ENCODE results near the gene P3H1.

Gene P3H1

GRCh38 chr1:42761567-42761966 lies 5.3 kb downstream of the P3H1 start:
- H3K4me3 ChIP-seq (replicated peaks; ENCODE audit: insufficient read depth, low read length): no peak overlapping the region
- H3K27me3 ChIP-seq (ENCODE audit: insufficient read depth, poor library complexity, severe bottlenecking): no peaks in the 10 kb centered on the region
- DNase-seq (ENCODE audit: low read depth in 1 of 2, low spot score in 1 of 2): no peak
- TF ChIP-seq REST (IDR thresholded peaks at IDR 0.05; ENCODE audit: insufficient replicate concordance, low read depth) (no peak), GABPA (IDR thresholded peaks at IDR 0.05; ENCODE audit: low read depth) (no peak), POLR2AphosphoS5 (IDR thresholded peaks at IDR 0.05; ENCODE audit: low read depth) (no peak), SPI1 (IDR thresholded peaks at IDR 0.05; ENCODE audit: borderline replicate concordance, low read depth) (no peak)
- TF ChIP-seq, protein P1, sequence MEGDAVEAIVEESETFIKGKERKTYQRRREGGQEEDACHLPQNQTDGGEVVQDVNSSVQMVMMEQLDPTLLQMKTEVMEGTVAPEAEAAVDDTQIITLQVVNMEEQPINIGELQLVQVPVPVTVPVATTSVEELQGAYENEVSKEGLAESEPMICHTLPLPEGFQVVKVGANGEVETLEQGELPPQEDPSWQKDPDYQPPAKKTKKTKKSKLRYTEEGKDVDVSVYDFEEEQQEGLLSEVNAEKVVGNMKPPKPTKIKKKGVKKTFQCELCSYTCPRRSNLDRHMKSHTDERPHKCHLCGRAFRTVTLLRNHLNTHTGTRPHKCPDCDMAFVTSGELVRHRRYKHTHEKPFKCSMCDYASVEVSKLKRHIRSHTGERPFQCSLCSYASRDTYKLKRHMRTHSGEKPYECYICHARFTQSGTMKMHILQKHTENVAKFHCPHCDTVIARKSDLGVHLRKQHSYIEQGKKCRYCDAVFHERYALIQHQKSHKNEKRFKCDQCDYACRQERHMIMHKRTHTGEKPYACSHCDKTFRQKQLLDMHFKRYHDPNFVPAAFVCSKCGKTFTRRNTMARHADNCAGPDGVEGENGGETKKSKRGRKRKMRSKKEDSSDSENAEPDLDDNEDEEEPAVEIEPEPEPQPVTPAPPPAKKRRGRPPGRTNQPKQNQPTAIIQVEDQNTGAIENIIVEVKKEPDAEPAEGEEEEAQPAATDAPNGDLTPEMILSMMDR (IDR thresholded peaks at IDR 0.05; ENCODE audit: insufficient read depth, low read length): no peak
- no peak overlapping the region for H3K27ac ChIP-seq (replicated peaks)

DNA sequence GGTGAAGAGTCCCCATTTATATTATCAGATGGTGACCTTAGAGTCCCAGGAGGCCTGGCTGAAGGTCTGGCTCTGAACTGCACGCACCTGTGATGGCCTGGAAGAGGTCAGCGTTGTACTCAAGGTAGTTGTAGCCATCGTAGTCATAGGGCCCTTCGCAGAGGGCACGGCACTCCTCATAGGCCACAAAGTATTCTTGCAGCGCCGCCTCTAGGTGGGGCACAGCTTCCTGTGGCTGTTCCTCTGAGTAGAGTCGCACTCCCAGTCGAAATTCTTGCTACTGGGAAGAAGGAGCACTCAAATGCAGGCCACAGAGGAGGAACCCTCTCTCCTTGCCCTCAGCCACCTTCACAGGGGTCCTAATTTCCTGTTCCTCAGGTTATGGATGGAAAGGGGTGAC lies 7.7 kb downstream of the P3H1 start:
- Histone ChIP-seq H3K4me3 (replicated peaks; ENCODE audit: insufficient read depth, low read length) (no peak overlapping the region), H3K27me3 (ENCODE audit: insufficient read depth, poor library complexity, severe bottlenecking) (no peaks in the 10 kb centered on the region), H3K27ac (replicated peaks) (peak overlapping the region; percentile 24; the same call in 1 of the 2 replicates)
- peak in 1 of 2 experiments; percentile 36 for DNase-seq (ENCODE audit: low read depth in 1 of 2, low spot score in 1 of 2)
- no peak for TF ChIP-seq REST (IDR thresholded peaks at IDR 0.05; ENCODE audit: insufficient replicate concordance, low read depth)
- TF ChIP-seq POLR2AphosphoS5 (IDR thresholded peaks at IDR 0.05; ENCODE audit: low read depth): no peak
- TF ChIP-seq, protein P1 (IDR thresholded peaks at IDR 0.05; ENCODE audit: insufficient read depth, low read length): no peak

DNA sequence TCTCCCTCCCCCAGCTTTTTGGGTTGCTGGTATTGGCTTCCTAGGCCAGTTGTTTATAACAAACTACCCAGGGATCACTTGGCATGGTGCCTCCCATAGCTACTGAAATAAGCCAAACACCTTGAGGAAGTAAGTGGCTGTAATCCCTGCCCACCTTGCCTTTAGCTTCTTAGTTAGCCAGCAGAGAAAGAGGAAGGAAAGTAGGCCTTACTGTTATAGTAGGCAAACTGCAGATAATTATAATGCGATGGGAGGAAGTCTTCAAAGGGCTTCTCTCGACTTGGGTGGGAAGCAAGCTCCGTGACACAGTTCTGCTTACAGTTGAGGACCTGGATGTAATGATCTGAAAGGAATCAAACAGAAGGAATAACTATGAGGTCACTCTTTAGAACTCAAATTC lies 8.2 kb downstream of the P3H1 start:
- H3K4me3 ChIP-seq (replicated peaks; ENCODE audit: insufficient read depth, low read length): no peak overlapping the region
- peak; percentile 51; the same call in 1 of the 2 replicates for TF ChIP-seq SPI1 (IDR thresholded peaks at IDR 0.05; ENCODE audit: borderline replicate concordance, low read depth)
- no peak for TF ChIP-seq GABPA (IDR thresholded peaks at IDR 0.05; ENCODE audit: low read depth)
- H3K27ac ChIP-seq (replicated peaks): peak overlapping the region; percentile 21; the same call in 1 of the 2 replicates
- no peaks in the 10 kb centered on the region for H3K27me3 ChIP-seq (ENCODE audit: insufficient read depth, poor library complexity, severe bottlenecking)
- peak in 1 of 2 experiments; percentile 52 for DNase-seq (ENCODE audit: low read depth in 1 of 2, low spot score in 1 of 2)

DNA sequence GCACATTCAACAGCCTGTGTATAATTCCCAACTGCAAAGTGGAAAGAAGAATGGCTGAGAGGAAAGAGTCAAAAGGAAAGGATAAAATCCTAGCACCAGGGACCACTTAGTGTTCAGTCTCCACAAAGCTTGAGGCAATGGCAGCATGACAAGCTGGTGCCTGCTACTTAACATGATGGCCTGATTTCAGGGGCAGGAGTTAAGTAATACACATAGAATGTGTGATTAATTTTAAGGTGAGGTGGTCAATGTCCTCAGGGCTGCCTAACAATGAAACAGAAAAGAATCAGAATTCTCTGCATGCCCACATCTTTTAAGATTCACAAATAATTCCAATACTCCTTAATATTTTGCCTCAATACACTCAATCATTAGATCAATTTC lies 8.9 kb downstream of the P3H1 start:
- Histone ChIP-seq H3K27me3 (ENCODE audit: insufficient read depth, poor library complexity, severe bottlenecking) (no peaks in the 10 kb centered on the region), H3K27ac (replicated peaks) (no peak overlapping the region), H3K4me3 (replicated peaks; ENCODE audit: insufficient read depth, low read length) (no peak overlapping the region)
- DNase-seq (ENCODE audit: low read depth in 1 of 2, low spot score in 1 of 2): no peak
- TF ChIP-seq POLR2AphosphoS5 (IDR thresholded peaks at IDR 0.05; ENCODE audit: low read depth) (no peak), SPI1 (IDR thresholded peaks at IDR 0.05; ENCODE audit: borderline replicate concordance, low read depth) (no peak), GABPA (IDR thresholded peaks at IDR 0.05; ENCODE audit: low read depth) (no peak), REST (IDR thresholded peaks at IDR 0.05; ENCODE audit: insufficient replicate concordance, low read depth) (no peak)
- TF ChIP-seq, protein P1 (IDR thresholded peaks at IDR 0.05; ENCODE audit: insufficient read depth, low read length): no peak
